MCF 10A (cell line): ENCODE measurements around the gene GIMAP5. TPM values are rescaled to one million over a fixed set of nuclear protein-coding genes. Genes with fewer than 3 reads are reported as not detected.

Experiments
- BruUV-seq: library from RNA; stranded (reverse); fragments of 400-500 nt; replicated peaks from 2 replicates; lab custom pipeline; 2021; lab: Mats Ljungman, UMichigan
- CTCF ChIA-PET: fragments of 300-600 bp; sonication (Branson Sonifier 250); formaldehyde crosslinking; extraction: SDS; loops from one replicate; lab custom pipeline; 2021; ENCODE audit warnings: antibody characterized with exemption, inconsistent platforms; lab: Yijun Ruan, JAX
- POLR2A ChIA-PET: fragments of 300-600, 350-650 bp; sonication (Branson Sonifier 250); formaldehyde crosslinking; extraction: SDS; loops from one replicate; lab custom pipeline; 2020; ENCODE audit warnings: antibody characterized with exemption, inconsistent platforms; lab: Yijun Ruan, JAX
- DNase-seq: peaks from one replicate; pipeline ENCODE4 v3.0.0-alpha.2; 2018; ENCODE audit not compliant: unreplicated experiment
- H3K27ac Mint-ChIP-seq: one replicate; pipeline ENCODE4 v1.8.0; 2022; ENCODE audit warnings: mild to moderate bottlenecking, low read depth, mixed read lengths; ENCODE audit not compliant: unreplicated experiment
- H3K27me3 Mint-ChIP-seq: one replicate; pipeline ENCODE4 v1.8.0; 2022; ENCODE audit warnings: mixed read lengths; ENCODE audit not compliant: insufficient read depth, unreplicated experiment
- H3K36me3 Mint-ChIP-seq: one replicate; pipeline ENCODE4 v1.8.0; 2022; ENCODE audit warnings: mild to moderate bottlenecking, moderate library complexity, mixed read lengths; ENCODE audit not compliant: insufficient read depth, unreplicated experiment
- H3K4me1 Mint-ChIP-seq: one replicate; pipeline ENCODE4 v1.8.0; 2022; ENCODE audit warnings: mixed read lengths; ENCODE audit not compliant: insufficient read depth, unreplicated experiment
- H3K4me3 Mint-ChIP-seq: one replicate; pipeline ENCODE4 v1.8.0; 2022; ENCODE audit warnings: mild to moderate bottlenecking, moderate library complexity, mixed read lengths; ENCODE audit not compliant: unreplicated experiment
- H3K9me3 Mint-ChIP-seq: one replicate; pipeline ENCODE4 v1.8.0; 2022; ENCODE audit warnings: mixed read lengths; ENCODE audit not compliant: unreplicated experiment
- CTCF ChIP-seq: fragments of 200-600 bp; IDR thresholded peaks from one replicate; pipeline ENCODE4 v1.8.0; 2022; ENCODE audit warnings: antibody characterized with exemption, mild to moderate bottlenecking; ENCODE audit not compliant: unreplicated experiment
- intact Hi-C: fragments of 100-400 bp; cut with micrococcal nuclease; formaldehyde crosslinking; loops from 2 replicates; pipeline ENCODE4 v1.14.1; 2022
- total RNA-seq: library from RNA; stranded (reverse); gene quantifications from 2 replicates; pipeline ENCODE4 v1.2.3, GENCODE V29; 2022

GIMAP5 gene
- total RNA-seq, 1 experiment from 2014 or later, result not detected

GRCh38 chr7:150748376-150748775 lies 11.2 kb downstream of the GIMAP5 start:
- ChIA-PET POLR2A (interaction anchor here (0.5 kb wide), 1 partner anchor 35 kb away, joined by 4 read pairs; no protein-coding TSS in a partner anchor), CTCF (interaction anchor here (2.2 kb wide), 1 partner anchor 30 kb away, joined by 5 read pairs; no protein-coding TSS in a partner anchor)
- intact Hi-C loops, result no loop called here
- TF ChIP-seq CTCF, result no peak
- Mint-ChIP-seq H3K4me3 (no peak overlapping the region), H3K27ac (no peak overlapping the region), H3K4me1 (no peaks in the 10 kb centered on the region), H3K36me3 (no peaks in the 10 kb centered on the region), H3K27me3 (peaks cover 9% of the 10 kb centered on the region), H3K9me3 (no peaks in the 10 kb centered on the region)
- DNase-seq, result no peak
- BruUV-seq, result no TSS peak

GRCh38 chr7:150751702-150752101 lies 14.5 kb downstream of the GIMAP5 start:
- intact Hi-C loops, result loop anchor here (10.0 kb wide), 1 partner anchor 467 kb away; no protein-coding TSS in a partner anchor
- Mint-ChIP-seq H3K27me3 (peaks cover 9% of the 10 kb centered on the region), H3K4me1 (no peaks in the 10 kb centered on the region), H3K9me3 (no peaks in the 10 kb centered on the region), H3K4me3 (no peak overlapping the region), H3K27ac (no peak overlapping the region), H3K36me3 (no peaks in the 10 kb centered on the region)
- CTCF ChIA-PET, result no interaction called here
- DNase-seq, result no peak
- TF ChIP-seq CTCF, result no peak
- no TSS peak for BruUV-seq
- POLR2A ChIA-PET, result no interaction called here

GRCh38 chr7:150753239-150753638 lies 16.0 kb downstream of the GIMAP5 start:
- H3K9me3 Mint-ChIP-seq, result no peaks in the 10 kb centered on the region
- BruUV-seq, result no TSS peak
- H3K36me3 Mint-ChIP-seq, result no peaks in the 10 kb centered on the region
- H3K4me1 Mint-ChIP-seq, result no peaks in the 10 kb centered on the region
- no peak for TF ChIP-seq CTCF
- no peak overlapping the region for H3K27ac Mint-ChIP-seq
- ChIA-PET CTCF (no interaction called here), POLR2A (no interaction called here)
- H3K4me3 Mint-ChIP-seq, result no peak overlapping the region
- DNase-seq, result no peak
- peaks cover 9% of the 10 kb centered on the region for H3K27me3 Mint-ChIP-seq
- intact Hi-C loops, result loop anchor here (10.0 kb wide), 1 partner anchor 468 kb away; no protein-coding TSS in a partner anchor

GRCh38 chr7:150753826-150754603 lies 16.8 kb downstream of the GIMAP5 start:
- intact Hi-C loops, result loop anchor here (10.0 kb wide), 1 partner anchor 469 kb away; no protein-coding TSS in a partner anchor
- no peaks in the 10 kb centered on the region for H3K4me1 Mint-ChIP-seq
- ChIA-PET CTCF (interaction anchor here (0.6 kb wide), 1 partner anchor 186 kb away, joined by 5 read pairs; no protein-coding TSS in a partner anchor), POLR2A (no interaction called here)
- peak; percentile 20 for DNase-seq
- no TSS peak for BruUV-seq
- TF ChIP-seq CTCF, result no peak
- H3K27me3 Mint-ChIP-seq, result peaks cover 4% of the 10 kb centered on the region
- no peaks in the 10 kb centered on the region for H3K36me3 Mint-ChIP-seq
- H3K27ac Mint-ChIP-seq, result no peak overlapping the region
- no peak overlapping the region for H3K4me3 Mint-ChIP-seq
- no peaks in the 10 kb centered on the region for H3K9me3 Mint-ChIP-seq
